Left lung (tissue), 10 donors: ENCODE measurements around the gene RASSF3. TPM values are rescaled to one million over a fixed set of nuclear protein-coding genes. Genes with fewer than 3 reads are reported as not detected.

Source experiments
- ATAC-seq: fragments of 200-7000 bp; cut with Tn5 transposase; one replicate; pipeline ENCODE4 v1.9.1; 2020; ENCODE audit warnings: moderate library complexity
- DNase-seq, 4 donors: peaks; one replicate each; pipeline ENCODE4 v3.0.0-alpha.2; 2013 to 2020
- H3K27ac ChIP-seq, 2 donors: fragments of 200-600 bp; sonication (generic) in 1 of 2; one replicate each; pipeline versions ENCODE4 v1.5.0 to v1.8.0; 2020 to 2021
- H3K27me3 ChIP-seq, 2 donors: fragments of 200-600 bp; sonication (generic) in 1 of 2; one replicate each; pipeline versions ENCODE4 v1.5.0 to v1.8.0; 2020 to 2021
- H3K36me3 ChIP-seq, 2 donors: fragments of 200-600 bp; sonication (generic) in 1 of 2; one replicate each; pipeline versions ENCODE4 v1.5.0 to v1.8.0; 2020 to 2021
- H3K4me1 ChIP-seq, 2 donors: fragments of 200-600 bp; one replicate each; pipeline ENCODE4 v1.8.0; 2021
- H3K4me3 ChIP-seq, 2 donors: fragments of 200-600 bp; sonication (generic) in 1 of 2; one replicate each; pipeline versions ENCODE4 v1.5.0 to v1.8.0; 2020 to 2021; ENCODE audit warnings: mild to moderate bottlenecking in 1 of 2
- H3K9me3 ChIP-seq, 2 donors: fragments of 200-600 bp; sonication (generic) in 1 of 2; one replicate each; pipeline versions ENCODE4 v1.5.0 to v1.8.0; 2020 to 2021
- CTCF ChIP-seq, 2 donors: fragments of 200-600 bp; sonication (generic) in 1 of 2; IDR thresholded peaks; one replicate each; pipeline versions ENCODE4 v1.5.0 to v1.8.0; 2021; ENCODE audit warnings: antibody characterized with exemption in 2 of 2
- intact Hi-C, 2 donors: fragments of 100-400 bp; cut with DNase I; formaldehyde crosslinking; loops; one replicate each; pipeline versions ENCODE4 v1.11.2 to v1.14.2; 2022
- polyA plus RNA-seq, 6 donors: library from polyadenylated mRNA; unstranded; fragments of 120-200 nt; gene quantifications; one replicate each; pipeline ENCODE4 v1.2.1, GENCODE V29; 2013; ENCODE audit not compliant: insufficient read length in 6 of 6
- total RNA-seq, 2 donors: library from RNA; stranded (reverse); fragmentation: NEBNext Ultra II Directional; extraction: Animal tissue kit (Norgen Biotek cat#: 25700); gene quantifications; one replicate each; pipeline ENCODE4 v1.2.1, GENCODE V29; 2021
- donor health status: DM: no; HTN: yes; CAD: no.
- donor health status: DM: no; HTN: no; CAD: no.

Gene RASSF3
- total and polyA plus RNA-seq, 8 donors = 30.3 to 90.2 (median 35.6) TPM

GRCh38 chr12:64608901-64609535 lies 1.3 kb upstream of the RASSF3 start:
- intact Hi-C loops = loop anchor here in 1 of 2 donors (10.0 kb wide), 1 partner anchor 54 kb away; no protein-coding TSS in a partner anchor

GRCh38 chr12:64609536-64610078 lies 688 bp upstream of the RASSF3 start:
- intact Hi-C loops = loop anchor here in 1 of 2 donors (10.0 kb wide), 2 partner anchors 55 to 75 kb away; no protein-coding TSS in a partner anchor
- H3K4me3 ChIP-seq = peak overlapping the region; percentile 60 to 96
- no peak for ATAC-seq
- TF ChIP-seq CTCF (IDR thresholded peaks at IDR 0.05) = no peak
- peak overlapping the region; percentile 93 to 99 for H3K27ac ChIP-seq
- DNase-seq = no peak
- peaks cover 0 to 8% of the 10 kb centered on the region in 2 donors for H3K36me3 ChIP-seq
- no peaks in the 10 kb centered on the region for H3K9me3 ChIP-seq
- peaks cover 7 to 46% of the 10 kb centered on the region in 2 donors for H3K4me1 ChIP-seq
- H3K27me3 ChIP-seq = no peaks in the 10 kb centered on the region

More at GRCh38 chr12:64608901-64609535, 1.3 kb upstream of the RASSF3 start:
- peak in 1 of 4 donors; percentile 30 for DNase-seq
- peak overlapping the region; percentile 93 to 99 for H3K27ac ChIP-seq
- peak overlapping the region; percentile 60 to 96 for H3K4me3 ChIP-seq
- H3K36me3 ChIP-seq = peaks cover 0 to 2% of the 10 kb centered on the region in 2 donors
- H3K27me3 ChIP-seq = no peaks in the 10 kb centered on the region
- peak; percentile 7 for ATAC-seq
- no peaks in the 10 kb centered on the region for H3K9me3 ChIP-seq
- peaks cover 7 to 40% of the 10 kb centered on the region in 2 donors for H3K4me1 ChIP-seq
- no peak for TF ChIP-seq CTCF (IDR thresholded peaks at IDR 0.05)

- H3K4me1 ChIP-seq = peaks cover 7 to 58% of the 10 kb centered on the region in 2 donors
- ATAC-seq = peak; percentile 62
- H3K4me3 ChIP-seq = peak overlapping the region; percentile 76 to 96
- H3K27me3 ChIP-seq = no peaks in the 10 kb centered on the region
- H3K9me3 ChIP-seq = no peaks in the 10 kb centered on the region
- H3K27ac ChIP-seq = peak overlapping the region; percentile 93 to 99
- TF ChIP-seq CTCF (IDR thresholded peaks at IDR 0.05) = no peak
- intact Hi-C loops = loop anchor here in 1 of 2 donors (10.0 kb wide), 1 partner anchor 74 kb away; no protein-coding TSS in a partner anchor
- H3K36me3 ChIP-seq = peaks cover 0 to 17% of the 10 kb centered on the region in 2 donors
- DNase-seq = peak; percentile 44 to 95 (median 62)
These were observed 505 bp downstream of the RASSF3 start for GRCh38 chr12:64610660-64611340.

GRCh38 chr12:64611341-64612284 lies 1.3 kb downstream of the RASSF3 start:
- TF ChIP-seq CTCF (IDR thresholded peaks at IDR 0.05) = no peak
- peak overlapping the region; percentile 76 to 96 for H3K4me3 ChIP-seq
- intact Hi-C loops = loop anchor here in 1 of 2 donors (10.0 kb wide), 1 partner anchor 73 kb away; no protein-coding TSS in a partner anchor
- H3K27me3 ChIP-seq = no peaks in the 10 kb centered on the region
- DNase-seq (peak in 2 of 4 donors; percentile 40 to 88), ATAC-seq (peak; percentile 45)
- peaks cover 0 to 17% of the 10 kb centered on the region in 2 donors for H3K36me3 ChIP-seq
- H3K4me1 ChIP-seq = peaks cover 7 to 66% of the 10 kb centered on the region in 2 donors
- H3K27ac ChIP-seq = peak overlapping the region; percentile 93 to 99
- H3K9me3 ChIP-seq = no peaks in the 10 kb centered on the region
